ENCODE results near the gene UBE2E2. TPM values are rescaled to one million over a fixed set of nuclear protein-coding genes. Genes with fewer than 3 reads are reported as not detected.

UBE2E2 gene
- total RNA-seq, 1 donor from 2014 or later, result 89.8 TPM

- Histone ChIP-seq H3K4me2 (peak overlapping the region; percentile 27), H3F3A (ENCODE audit: low read depth) (no peaks in the 10 kb centered on the region), H3K36me3 (no peaks in the 10 kb centered on the region), H3K9ac (no peak overlapping the region), H3K4me3 (no peak overlapping the region), H3K27me3 (no peaks in the 10 kb centered on the region), H3K9me3 (ENCODE audit: low read depth) (no peaks in the 10 kb centered on the region), H3K27ac (peak overlapping the region; percentile 31), H4K20me1 (ENCODE audit: low read depth) (no peaks in the 10 kb centered on the region), H3K4me1 (peaks cover 11% of the 10 kb centered on the region), H3K79me2 (ENCODE audit: low read depth) (no peaks in the 10 kb centered on the region), H2AFZ (replicated peaks) (peak overlapping the region; percentile 50)
- TF ChIP-seq EZH2 (IDR thresholded peaks at IDR 0.05) (no peak), EZH2phosphoT487 (IDR thresholded peaks at IDR 0.05) (no peak), CTCF (IDR thresholded peaks at IDR 0.05) (no peak)
- Mint-ChIP-seq H3K27ac (no peak overlapping the region), H3K27me3 (ENCODE audit: insufficient read depth, low read depth) (peaks cover 7% of the 10 kb centered on the region), H3K4me1 (no peaks in the 10 kb centered on the region), H3K4me3 (no peak overlapping the region), H3K36me3 (no peaks in the 10 kb centered on the region), H3K9me3 (peaks cover 15% of the 10 kb centered on the region)
- no peak for DNase-seq (ENCODE audit: low spot score)
These were observed 437.5 kb downstream of the UBE2E2 start for GRCh38 chr3:23640471-23641146.

Small RNA genes within 50 kb of the gene (small RNA-seq; reads per million reads assigned to genes)
- not detected for gene AC121251.1
- gene RF00019, result not detected
- not detected for gene RNU6-788P
- not detected for gene RNU6-922P
